Choroid plexus epithelial cell (primary cell): Measurements from ENCODE around the gene WNT10A.
"Not testable (repeated sequence)": the region's sequence is repeated elsewhere in the genome, so short reads cannot be mapped to it uniquely, and the experiment has no call there.

Experiments
- DNase-seq: peaks from one replicate; pipeline ENCODE4 v3.0.0-alpha.2; 2010; ENCODE audit warnings: low read depth
- H3K4me3 ChIP-seq: 2 replicates; pipeline ENCODE4 v1.5.1; 2011; ENCODE audit warnings: low read depth, mild to moderate bottlenecking, control low read depth, low read length, moderate library complexity
- TF ChIP-seq, protein P1 (sequence below): conservative IDR thresholded peaks from 2 replicates; pipeline ENCODE4 v1.5.1; 2011; ENCODE audit warnings: low read depth, mild to moderate bottlenecking, control low read depth, inconsistent platforms, low read length, moderate library complexity

WNT10A gene

DNA sequence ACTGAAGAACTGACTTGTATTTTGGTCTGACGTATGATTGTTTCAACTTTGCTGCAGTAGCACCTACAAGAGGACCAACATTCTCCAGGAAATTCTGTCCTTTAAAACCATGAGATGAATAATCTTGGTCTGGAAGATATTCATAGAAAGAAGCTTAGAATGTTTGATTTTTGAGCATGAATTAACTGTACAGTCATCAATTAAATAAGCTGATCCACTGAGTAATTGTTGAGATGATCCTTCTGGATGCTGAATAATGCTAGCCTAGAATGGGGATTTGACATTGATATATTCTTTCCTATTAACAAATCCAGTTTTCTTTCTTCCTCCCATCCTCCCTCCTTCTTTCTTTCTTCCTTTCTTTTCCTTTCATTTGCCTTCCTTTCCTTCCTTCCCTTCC, 39.9 kb downstream of the WNT10A start:
- DNase-seq: no peak
- no peak overlapping the region for H3K4me3 ChIP-seq
- TF ChIP-seq, protein P1, sequence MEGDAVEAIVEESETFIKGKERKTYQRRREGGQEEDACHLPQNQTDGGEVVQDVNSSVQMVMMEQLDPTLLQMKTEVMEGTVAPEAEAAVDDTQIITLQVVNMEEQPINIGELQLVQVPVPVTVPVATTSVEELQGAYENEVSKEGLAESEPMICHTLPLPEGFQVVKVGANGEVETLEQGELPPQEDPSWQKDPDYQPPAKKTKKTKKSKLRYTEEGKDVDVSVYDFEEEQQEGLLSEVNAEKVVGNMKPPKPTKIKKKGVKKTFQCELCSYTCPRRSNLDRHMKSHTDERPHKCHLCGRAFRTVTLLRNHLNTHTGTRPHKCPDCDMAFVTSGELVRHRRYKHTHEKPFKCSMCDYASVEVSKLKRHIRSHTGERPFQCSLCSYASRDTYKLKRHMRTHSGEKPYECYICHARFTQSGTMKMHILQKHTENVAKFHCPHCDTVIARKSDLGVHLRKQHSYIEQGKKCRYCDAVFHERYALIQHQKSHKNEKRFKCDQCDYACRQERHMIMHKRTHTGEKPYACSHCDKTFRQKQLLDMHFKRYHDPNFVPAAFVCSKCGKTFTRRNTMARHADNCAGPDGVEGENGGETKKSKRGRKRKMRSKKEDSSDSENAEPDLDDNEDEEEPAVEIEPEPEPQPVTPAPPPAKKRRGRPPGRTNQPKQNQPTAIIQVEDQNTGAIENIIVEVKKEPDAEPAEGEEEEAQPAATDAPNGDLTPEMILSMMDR: no peak

DNA sequence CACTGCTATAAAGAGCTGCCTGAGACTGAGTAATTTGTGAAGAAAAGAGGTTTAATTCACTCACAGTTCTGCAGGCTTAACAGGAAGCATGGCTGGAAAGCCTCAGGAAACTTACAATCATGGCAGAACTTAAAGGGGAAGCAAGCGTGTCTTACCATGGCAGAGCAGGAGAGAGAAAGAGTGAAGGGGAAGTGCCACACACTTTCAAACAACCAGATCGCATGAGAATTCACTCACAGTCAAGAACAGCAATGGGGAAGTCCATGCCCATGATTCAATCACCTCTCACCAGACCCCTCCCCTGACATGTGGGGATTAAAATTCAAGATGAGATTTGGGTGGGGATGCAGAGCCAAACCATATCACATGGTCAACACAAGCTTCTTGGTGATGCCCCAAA, 44.1 kb downstream of the WNT10A start:
- DNase-seq: no peak
- H3K4me3 ChIP-seq: no peak overlapping the region
- TF ChIP-seq, protein P1: no peak

DNA sequence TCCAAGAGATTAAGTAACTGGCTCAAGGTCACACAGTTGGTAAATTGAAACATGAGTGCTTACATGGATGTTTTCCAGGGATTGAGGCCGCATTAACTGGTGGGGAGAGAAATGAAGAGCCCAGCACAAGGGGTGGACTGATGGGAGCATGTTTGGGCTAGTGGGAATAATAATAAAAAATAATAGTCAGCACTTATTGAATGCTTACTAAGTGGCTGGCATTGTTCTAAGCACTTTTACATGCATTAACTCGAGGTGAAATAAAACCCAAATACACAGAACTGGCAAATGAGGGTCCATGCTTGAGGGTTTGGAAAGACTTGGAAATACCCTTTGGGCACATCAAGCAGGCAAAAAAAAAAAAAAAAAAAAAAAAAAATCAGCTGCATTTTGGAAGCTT, 44.8 kb downstream of the WNT10A start:
- H3K4me3 ChIP-seq: no peak overlapping the region
- TF ChIP-seq, protein P1: no peak
- no peak for DNase-seq

DNA sequence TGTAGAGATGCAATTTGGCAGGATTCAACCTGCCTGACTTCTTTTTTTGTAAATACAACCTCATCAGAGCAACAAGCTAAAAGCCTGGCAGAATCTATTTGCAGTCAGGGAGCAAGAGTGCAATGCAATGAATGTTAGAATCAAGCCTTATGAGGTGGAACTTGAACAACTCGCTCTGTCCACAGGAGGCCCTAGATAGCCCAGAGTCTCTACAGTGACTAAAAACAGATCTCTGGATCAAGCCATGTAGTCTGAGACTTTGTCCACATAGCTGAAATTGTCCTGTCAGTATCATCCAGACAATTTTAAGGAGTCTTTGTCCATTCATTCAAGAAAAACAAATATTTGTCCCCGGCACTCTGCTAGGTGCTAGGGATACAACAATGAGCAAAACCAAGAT, 46.8 kb downstream of the WNT10A start:
- DNase-seq: no peak
- TF ChIP-seq, protein P1: no peak

DNA sequence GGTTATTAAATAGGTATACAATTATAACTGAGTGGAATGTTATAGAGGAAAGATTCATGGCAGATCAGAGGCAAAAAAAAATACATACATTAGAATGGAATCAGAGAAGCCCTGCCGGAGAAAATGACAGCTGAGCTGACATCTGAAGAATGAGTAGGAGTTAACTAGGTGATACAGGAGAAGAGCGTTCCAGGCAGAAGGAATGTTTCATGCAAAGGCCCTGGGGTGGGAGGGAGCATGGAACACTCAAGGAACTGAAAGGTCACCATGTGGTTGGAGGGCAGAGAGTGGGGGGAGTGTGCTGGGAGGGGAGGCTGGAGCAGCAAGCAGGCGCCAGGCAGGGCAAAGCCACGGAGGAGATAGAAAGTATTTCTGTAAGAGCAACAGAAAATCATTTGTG, 47.2 kb downstream of the WNT10A start:
- TF ChIP-seq, protein P1: no peak
- no peak overlapping the region for H3K4me3 ChIP-seq
- DNase-seq: no peak

More for the DNA sequence above, 46.8 kb downstream of the WNT10A start:
- no peak overlapping the region for H3K4me3 ChIP-seq

DNA sequence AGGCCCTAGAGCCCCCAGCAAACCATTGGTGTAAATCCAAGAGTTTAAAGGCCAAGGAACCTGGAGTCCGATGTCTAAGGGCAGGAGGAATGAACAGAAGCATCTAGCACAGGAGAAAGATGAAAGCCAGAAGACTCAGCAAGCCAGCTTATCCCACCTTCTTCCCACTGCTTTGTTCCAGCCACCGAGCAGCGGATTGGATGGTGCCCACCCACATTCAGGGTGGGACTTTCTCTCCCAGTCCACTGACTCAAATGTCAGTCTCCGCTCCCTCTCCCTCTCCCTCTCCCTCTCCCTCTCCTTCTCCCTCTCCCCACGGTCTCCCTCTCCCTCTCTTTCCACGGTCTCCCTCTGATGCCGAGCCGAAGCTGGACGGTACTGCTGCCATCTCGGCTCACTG, 49.8 kb downstream of the WNT10A start:
- not testable (repeated sequence) for DNase-seq, H3K4me3 ChIP-seq

DNA sequence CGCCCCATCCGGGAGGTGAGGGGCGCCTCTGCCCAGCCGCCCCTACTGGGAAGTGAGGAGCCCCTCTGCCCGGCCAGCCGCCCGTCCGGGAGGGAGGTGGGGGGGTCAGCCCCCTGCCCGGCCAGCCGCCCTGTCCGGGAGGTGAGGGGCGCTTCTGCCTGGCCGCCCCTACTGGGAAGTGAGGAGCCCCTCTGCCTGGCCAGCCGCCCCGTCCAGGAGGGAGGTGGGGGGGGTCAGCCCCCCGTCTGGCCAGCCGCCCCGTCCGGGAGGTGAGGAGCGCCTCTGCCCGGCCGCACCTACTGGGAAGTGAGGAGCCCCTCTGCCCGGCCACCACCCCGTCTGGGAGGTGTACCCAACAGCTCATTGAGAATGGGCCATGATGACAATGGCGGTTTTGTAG, 51.1 kb downstream of the WNT10A start:
- H3K4me3 ChIP-seq, DNase-seq: not testable (repeated sequence)
